GM18909 (cell line): ENCODE data around the gene CNTF.

ENCODE experiments used
- ATAC-seq: cut with Tn5 transposase; IDR thresholded peaks from one replicate; pipeline ENCODE4 v1.9.1; 2021; ENCODE audit warnings: mild to moderate bottlenecking; ENCODE audit not compliant: unreplicated experiment, poor library complexity

Gene CNTF

DNA sequence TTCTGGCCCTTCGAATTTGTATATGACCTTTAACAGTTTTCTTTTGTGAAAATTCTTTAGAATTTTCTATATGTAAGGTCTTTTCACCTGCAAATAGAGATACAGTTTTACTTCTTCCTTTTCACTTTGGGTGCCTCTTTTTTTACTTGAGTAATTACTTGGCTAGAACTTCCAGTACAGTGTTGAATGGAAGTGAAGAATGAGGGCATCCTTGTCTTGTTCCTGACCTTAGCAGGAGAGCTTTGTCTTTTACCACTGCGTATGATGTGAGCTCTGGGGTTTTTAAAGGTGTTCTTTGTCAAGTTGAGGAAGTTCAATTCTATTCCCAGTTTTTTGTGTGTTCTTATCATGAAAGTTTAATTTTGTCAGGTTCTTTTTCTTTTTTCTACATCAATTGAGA, 22.0 kb upstream of the CNTF start:
- ATAC-seq = no peak

DNA sequence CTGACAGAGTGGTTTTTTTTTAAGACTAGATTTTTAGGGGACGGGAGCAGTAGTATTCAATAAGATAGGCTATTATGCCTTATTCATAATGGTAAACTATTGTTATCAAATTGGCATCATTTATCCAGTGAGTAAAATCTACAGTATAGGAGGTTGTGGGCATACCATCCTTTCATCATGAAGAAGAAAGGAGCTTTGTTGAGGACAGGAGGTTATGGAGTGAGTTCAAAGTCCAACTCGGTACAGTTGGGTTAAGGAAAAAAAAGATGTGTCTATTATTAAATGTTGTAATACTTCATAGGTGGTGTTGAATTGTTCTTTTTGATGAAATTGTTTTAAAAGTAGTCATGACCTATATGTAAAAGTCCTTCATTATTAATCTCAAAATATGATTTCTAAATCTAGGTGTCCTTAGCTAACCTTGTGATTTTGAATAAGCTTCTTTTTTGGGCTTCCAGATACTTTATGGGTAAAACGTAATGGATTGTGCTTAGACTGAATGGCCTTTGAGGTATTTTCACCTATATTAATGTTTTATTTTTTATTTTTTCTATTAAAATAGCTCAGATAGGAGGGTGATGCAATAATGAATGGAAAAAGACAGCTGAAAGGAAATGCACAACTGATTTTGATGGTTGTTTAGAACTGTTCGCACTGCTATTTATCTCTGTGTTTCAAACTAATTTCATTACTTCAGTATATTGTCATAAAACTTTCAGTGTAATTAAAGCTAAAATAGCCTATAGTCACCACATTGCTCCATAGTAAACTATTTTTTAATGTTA, 15.3 kb upstream of the CNTF start:
- ATAC-seq = no peak

DNA sequence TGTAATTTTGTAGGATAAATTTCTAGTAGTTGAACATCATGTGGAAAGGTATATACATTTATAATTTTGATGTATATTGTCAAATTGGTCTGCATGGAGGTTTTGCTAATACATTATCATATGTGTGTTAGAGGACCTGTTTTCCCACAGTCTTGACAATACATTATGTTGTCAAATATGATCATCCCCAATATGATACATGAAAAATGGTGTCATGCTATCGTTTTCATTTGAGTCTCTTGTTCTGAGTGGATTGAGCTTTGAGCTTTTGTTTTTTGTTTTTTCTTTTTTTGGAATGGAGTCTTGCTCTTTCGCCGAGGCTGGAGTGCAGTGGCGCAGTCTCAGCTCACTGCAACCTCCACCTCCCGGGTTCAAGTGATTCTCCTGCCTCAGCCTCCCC, 14.1 kb upstream of the CNTF start:
- ATAC-seq = no peak

DNA sequence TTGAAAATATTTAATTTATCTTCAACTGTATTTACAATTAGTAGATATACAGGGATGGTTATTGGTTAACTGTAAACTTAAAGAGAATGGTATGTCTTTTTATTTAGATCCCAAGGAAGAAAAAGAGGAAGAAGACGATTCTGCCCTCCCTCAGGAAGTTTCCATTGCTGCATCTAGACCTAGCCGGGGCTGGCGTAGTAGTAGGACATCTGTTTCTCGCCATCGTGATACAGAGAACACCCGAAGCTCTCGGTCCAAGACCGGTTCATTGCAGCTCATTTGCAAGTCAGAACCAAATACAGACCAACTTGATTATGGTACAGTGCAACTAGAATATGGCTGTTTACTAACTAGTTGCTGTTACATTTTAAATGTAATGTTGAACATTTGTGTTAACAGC, 12.7 kb upstream of the CNTF start:
- no peak for ATAC-seq

DNA sequence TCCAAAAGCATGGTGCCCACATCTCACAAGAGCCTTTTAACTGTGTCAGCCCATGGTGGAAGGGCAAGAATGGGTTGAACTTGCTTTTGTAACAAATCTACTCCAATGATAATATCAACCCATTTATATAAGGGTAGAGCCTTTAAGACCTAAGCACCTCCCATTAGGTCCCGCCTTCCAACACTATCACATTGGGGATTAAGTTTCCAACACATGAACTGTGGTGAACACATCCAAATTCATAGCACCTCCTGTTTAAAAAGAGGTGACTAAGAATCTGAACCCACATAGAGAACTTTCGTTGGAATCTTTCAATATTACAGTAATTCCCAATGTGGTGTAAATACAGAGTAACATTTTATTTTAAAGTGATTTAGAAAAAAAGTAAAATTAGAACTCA, 9.2 kb upstream of the CNTF start:
- ATAC-seq = no peak

DNA sequence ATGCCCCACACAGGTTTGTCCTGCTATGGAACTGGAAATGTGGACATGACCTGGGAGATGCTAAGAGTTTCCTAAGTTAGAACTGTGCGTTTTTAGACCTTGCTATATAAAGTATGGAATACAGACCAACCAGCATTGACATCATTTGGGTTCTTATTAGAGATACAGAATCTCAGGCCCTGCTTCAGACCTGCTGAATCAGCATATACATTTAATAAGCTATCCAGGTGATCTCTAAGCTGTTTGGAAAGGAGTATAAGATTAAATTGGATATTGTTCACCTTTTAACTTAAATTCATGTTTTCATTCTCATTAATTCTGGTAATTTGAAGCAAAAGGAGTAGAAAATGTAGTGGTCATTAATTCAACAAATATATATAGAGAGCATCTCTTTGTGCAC, 6.9 kb upstream of the CNTF start:
- ATAC-seq = no peak

DNA sequence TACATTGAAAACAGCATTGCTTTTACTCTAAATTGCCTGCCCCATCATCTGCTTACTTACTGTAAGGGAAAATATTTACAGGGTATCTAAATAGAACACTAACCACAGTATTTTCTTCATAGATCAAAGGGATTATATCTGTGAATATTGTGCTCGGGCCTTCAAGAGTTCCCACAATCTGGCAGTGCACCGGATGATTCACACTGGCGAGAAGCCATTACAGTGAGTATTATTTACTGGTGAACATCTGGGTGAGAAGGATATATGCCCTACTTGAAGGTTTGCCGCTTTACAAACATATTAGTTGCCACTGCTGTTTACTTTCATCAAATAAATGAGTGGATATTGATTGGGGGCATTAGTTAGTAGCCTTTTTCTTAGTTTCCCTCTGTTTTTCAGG, 5.9 kb upstream of the CNTF start:
- ATAC-seq = no peak

DNA sequence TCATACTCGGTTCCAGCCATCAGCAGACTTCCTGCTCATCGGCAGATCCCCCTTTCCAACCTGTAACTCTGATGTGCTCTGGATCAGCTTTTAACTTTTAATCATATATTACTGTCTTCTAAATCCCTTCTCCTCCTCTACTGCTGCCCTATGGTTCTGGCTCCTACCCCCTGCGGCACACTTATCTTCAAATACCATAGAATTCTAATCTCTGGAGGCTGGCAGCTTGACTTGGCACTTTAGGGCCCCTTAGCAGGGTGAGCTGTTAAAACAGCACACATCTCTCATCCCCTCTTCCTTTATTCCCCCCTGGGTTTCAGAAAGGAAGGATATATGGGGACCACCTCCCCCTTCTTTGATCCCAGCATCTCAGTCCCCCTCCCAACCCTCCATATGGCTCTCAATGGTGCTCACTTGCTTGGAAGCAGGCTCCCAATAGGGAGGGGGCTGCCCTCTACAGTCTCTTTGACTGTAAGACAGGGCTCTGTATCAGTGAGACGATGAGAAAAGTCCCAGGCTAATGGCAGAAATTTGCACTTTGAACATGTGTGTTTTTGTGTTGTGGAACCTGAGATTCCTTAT, 4.4 kb upstream of the CNTF start:
- ATAC-seq = no peak

DNA sequence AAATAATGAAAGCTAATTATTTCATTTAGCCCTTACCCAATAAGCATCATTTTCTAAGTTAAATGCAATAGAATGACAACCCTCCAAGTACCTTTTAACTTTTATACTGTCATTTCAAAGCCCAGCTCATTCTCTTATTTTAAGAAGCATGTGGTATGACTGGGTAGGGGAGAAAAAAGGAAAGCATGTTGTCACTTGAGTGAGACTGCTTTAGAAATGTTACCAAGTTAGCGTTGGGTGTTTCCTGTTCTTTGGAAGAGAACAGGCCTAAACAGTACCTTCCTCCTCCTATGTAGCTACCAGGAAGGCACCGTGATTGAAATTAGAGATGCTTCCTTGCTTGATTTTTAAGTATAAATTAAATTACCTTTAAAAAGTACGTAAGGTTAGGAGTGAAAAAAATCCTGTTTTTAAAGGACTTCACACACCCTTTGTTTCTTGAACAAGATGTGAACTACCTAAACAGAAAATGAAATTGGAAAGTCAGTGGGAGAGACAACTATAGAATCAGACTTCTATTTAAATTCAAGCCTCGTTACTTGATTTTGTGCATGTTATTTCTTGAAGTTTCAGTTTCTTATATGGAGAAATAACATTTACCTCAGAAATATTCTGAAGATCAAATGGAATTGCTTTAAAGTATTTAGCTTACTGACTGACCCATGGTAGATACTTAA, 741 bp upstream of the CNTF start:
- ATAC-seq = no peak

DNA sequence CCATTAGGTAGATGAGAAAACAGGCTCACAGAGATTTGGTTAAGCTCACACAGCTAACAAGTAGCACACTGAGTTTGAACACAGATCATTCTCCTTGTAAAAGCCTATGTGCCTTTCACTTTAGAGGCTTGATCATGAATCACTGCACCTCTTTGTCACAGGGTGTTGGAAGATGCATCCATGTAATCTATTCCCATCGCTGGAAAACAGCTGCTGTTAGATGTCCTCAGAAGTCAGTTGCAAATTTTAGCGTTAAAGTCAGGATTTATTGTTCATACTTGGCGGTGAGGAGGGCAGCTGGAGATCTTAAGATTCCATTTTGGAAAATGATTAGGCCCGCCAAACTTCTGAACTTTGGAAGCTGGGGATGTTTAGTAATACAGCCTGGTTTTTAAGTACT, 2.6 kb downstream of the CNTF start:
- ATAC-seq = no peak

DNA sequence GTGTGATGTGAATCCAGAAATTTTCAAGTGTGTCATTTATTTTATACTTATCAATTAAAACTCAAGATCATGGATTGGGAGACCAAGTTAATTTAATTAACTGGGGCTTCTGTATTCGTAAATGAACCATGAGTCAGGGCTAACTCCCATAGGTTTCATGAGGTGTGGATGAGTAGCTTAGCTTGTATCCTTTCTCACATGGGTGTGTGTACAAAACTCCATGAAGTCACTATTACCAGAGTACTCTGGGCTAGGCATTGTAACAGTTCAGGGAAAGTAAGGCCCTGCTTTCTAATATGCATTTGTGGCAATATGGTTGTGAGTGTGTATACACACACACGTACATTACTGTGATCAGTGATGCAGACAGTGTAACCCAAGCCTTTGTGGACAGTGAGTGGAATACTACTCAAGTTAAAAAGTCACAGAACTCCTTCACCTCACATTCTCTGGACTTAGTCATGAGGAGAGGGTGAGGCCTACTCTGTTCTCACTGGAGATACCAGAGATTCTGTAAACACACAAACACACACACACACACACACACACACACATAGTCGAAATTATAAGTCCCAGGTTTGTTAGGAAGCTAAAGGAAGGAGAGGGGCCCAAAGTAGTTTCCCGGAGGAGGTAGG, 3.5 kb downstream of the CNTF start:
- no peak for ATAC-seq

DNA sequence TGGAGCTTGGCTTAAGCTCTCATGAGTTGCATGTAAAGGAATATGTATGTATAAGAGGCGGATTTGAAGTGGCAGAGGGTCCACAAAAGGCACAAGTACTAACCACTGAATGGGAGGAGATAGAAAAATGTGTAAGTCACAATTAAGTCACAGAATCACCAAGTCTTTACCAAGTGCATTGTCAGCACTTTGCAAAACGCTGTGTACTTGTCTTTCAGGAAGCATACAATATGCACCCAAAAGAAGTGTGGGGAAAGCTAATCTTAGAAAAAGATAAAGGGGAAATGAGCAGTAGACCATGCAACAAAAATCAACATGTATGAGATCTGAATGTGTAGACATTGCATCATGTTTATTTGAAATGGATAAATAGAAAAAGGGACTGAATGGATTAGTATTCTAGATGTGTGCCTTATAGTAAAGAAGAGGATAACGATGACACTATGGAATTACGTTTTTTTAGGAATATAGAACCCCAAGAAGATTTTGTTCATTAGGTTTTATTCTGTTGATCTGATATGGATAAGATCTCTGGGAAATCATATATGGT, 4.5 kb downstream of the CNTF start:
- ATAC-seq = no peak

DNA sequence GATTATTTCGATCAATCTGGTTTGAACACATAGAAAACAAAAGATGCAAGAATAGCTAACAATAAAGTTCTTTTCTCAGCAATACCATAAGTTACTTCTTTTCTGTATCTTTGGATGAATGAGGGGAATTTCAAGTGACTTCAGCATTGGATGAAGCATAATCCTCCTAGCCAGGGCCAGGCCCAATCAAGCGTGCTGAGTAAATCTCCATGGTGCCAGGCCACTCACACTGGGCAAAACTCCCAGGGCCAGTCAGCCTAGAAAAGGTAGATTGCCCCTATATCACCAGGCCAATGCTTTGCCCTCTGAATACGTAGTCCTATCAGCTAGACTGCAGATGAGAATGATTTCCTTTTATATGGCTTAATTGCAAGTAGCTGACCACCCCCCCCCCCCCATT, 6.0 kb downstream of the CNTF start:
- no peak for ATAC-seq

DNA sequence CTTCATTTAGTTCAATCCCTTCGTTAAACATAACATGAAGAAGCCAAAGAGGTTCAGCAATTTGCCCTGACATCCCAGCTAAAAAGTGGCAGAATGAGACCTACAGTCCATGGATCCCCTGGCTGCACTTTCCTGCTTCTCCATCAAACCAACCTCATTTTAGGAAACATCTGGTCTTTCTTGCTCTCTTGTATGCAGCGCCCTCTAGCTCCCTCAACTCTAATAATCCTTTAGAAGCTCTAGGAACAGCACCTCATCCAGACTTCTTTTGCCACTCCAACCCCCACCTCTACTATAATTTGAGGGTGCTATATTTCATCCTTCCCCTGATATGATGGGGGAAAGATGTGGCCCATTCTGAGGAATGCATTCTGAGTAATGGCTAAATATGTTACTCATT, 7.4 kb downstream of the CNTF start:
- ATAC-seq = no peak

DNA sequence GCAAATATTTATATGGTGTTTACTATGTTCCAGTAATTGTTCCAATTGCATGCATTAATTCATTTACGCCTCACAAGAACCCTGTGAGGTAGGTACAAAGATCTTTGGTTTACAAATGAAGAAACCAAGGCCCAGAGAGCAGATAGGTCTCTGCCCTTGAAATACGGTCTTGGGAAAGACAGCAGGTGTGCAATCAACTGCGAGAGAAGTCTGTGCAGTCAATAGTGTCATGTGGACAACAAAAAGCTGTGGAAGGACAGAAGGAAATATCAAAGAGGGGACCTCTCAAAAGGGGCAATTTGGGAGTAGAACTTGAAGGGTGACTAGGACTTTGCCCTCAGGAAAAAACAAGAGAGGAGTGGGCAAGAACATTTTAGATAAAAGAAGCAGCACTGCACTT, 8.9 kb downstream of the CNTF start:
- no peak for ATAC-seq

DNA sequence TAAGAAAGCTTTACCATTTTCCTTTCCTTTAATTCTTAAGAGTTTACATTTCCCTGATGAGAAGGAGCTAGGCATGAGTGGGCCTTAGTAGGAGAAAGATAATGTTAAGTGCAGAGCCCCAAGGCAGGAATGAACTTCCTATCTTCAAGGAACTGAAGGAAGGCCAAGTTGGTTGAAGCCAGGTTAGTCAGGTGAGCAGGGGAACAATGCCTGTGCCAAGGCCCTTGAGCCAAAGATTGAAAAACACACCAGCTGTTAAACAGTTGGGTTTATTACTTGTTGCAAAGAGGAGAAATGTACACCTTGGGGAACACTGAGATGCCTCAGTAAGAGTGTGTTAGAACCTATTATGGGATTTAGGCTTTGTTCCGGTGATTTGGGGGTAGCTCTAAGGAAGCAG, 10.0 kb downstream of the CNTF start:
- ATAC-seq = no peak

DNA sequence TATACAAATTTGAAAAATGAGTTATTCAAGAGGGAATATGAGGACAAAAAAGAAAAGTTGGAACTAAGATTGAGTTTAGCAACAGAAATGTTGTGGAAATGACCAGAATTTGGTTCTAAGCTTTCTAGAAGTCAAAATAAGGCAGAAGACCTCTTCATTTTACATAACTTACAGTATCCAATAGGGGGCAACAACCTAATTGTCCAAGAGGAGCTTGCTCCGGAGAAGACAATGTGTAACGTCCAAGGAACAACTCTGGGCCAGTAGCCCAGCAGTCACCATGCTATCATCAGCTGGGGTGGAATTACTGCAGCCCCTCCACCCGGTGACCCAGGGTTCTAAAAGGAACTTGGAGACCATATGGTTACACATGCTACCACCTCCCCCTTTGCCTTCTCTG, 14.1 kb downstream of the CNTF start:
- no peak for ATAC-seq

DNA sequence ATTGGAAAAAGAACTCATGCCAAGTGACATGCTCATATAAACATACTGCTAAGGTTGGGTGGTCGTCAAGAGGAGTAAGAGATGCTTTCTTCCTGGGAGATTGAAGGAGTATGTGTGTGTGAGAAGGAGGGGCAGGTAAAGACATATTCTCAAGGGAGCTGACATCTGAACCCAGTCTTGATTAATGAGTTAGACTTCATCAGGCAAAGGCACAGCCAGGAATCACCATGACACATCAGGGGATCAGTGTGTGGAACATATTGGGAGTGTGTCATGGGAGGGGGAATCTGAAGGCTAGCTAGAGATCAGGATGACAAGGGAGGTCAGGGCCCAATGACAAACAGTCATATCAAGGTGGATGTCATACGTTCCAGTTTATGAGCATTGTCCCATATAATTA, 14.9 kb downstream of the CNTF start:
- no peak for ATAC-seq

DNA sequence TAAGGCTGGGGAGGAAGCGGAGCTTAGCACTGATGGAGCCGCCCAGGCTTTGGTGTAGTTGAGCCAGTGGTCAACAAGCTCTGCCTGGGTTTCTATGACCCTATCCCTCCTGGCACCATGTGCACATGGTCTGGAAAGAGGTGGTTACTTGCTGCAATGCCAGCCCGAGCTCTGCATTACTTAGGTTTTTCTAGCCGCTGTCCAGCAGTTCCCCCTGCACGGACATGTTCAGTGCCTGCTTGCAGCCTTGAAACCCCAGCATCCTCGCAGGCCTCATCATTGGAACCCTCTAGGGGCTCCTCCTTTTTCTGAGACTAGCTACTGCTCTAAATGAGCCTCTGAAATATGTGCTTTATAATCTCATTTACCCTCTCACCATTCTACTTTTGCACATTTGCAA, 16.6 kb downstream of the CNTF start:
- ATAC-seq = no peak

DNA sequence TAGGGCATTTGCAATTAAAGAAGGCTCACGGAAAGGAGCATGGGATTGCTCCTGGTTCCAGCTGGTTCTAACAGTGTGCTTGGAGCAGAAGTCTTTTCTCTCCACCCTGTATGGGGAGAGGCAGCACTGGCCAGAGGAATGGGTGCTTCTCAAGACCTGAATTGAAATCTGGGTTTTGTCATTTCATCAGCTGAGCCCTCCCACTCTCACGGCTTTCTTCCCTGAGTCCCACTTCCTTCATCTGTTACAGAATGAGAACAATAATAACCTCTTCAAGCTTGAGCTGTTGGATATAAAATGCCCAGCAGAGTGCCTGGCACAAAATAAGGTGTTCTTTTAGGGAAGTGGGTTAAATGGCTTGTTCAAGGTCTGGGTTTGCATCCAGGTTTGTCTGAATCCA, 17.2 kb downstream of the CNTF start:
- ATAC-seq = no peak

DNA sequence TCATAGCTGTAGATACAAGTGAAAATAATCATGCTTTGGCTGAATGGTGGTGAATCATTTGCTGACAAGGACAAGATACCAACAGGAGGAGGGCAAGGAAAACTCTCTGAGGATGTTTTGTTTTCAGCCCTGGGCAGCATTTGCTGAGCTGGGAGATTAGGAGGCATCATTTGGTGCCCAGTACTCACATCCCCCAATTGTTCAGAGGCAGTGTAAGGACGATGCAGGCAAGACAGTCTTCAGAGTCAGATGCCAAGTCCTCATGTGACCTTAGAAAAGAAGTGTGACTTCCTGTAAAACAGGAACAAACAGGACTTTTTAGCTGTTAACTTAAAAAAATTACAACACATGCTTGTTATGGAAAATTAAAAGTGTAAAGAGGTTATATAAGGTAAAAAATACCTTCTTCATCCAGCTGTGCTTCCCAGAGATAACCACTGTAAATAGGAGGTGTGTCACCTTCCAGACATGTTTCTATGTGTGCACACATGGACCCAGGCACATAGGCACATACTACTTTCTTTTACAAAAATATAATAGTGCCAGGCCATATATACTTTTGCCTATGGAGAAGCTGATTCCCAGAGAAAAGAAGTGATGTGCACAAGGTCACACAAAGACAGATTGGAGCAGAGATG, 18.0 kb downstream of the CNTF start:
- no peak for ATAC-seq
